HT-29 (cell line): Measurements from ENCODE around the gene NAPB. TPM values are rescaled to one million over a fixed set of nuclear protein-coding genes. Genes with fewer than 3 reads are reported as not detected.
"Not testable (repeated sequence)": the region's sequence is repeated elsewhere in the genome, so short reads cannot be mapped to it uniquely, and the experiment has no call there.

Experiments used
- DNase-seq: peaks from one replicate; pipeline ENCODE4 v3.0.0-alpha.2; 2015; ENCODE audit warnings: low spot score
- total RNA-seq: library from RNA; depleted of rRNA; stranded (reverse); fragments of >200 nt; shearing (Covaris generic); gene quantifications from 2 replicates; pipeline ENCODE4 v1.2.3, GENCODE V29; 2014; rRNA removed

NAPB gene
- 5.7 and 6.4 TPM in 2 replicates for total RNA-seq

GRCh38 chr20:23420943-23421931 lies at the start of gene NAPB:
NAPB (minus strand) TSS chr20:23421488; CDS start chr20:23421402, 86 bp downstream.
- peak; percentile 90 for DNase-seq

- DNase-seq, result not testable (repeated sequence)
Observed at GRCh38 chr20:23466961-23467360, 45.7 kb upstream of the NAPB start.

GRCh38 chr20:23461180-23461579 lies 39.9 kb upstream of the NAPB start:
- no peak for DNase-seq

GRCh38 chr20:23459461-23460150 lies 38.3 kb upstream of the NAPB start:
- no peak for DNase-seq

GRCh38 chr20:23456873-23457272 lies 35.6 kb upstream of the NAPB start:
- no peak for DNase-seq

- no peak for DNase-seq
Observed at GRCh38 chr20:23456409-23456808, 35.1 kb upstream of the NAPB start.

GRCh38 chr20:23455639-23456038 lies 34.4 kb upstream of the NAPB start:
- no peak for DNase-seq

GRCh38 chr20:23454816-23455215 lies 33.5 kb upstream of the NAPB start:
- no peak for DNase-seq

GRCh38 chr20:23453549-23454543 lies 32.6 kb upstream of the NAPB start:
- no peak for DNase-seq

GRCh38 chr20:23452776-23453175 lies 31.5 kb upstream of the NAPB start, which contains the start of gene CST11:
CST11 (minus strand) TSS chr20:23452876; CDS start chr20:23452811, 65 bp downstream.
- DNase-seq, result no peak

- no peak for DNase-seq
Observed at GRCh38 chr20:23451956-23452487, 30.7 kb upstream of the NAPB start.

- DNase-seq, result no peak
Observed at GRCh38 chr20:23450877-23451276, 29.6 kb upstream of the NAPB start.

GRCh38 chr20:23449421-23449820 lies 28.1 kb upstream of the NAPB start:
- no peak for DNase-seq

- no peak for DNase-seq
Observed at GRCh38 chr20:23448167-23448566, 26.9 kb upstream of the NAPB start.

- peak; percentile 72 for DNase-seq
Observed at GRCh38 chr20:23446505-23446904, 25.2 kb upstream of the NAPB start.

GRCh38 chr20:23445596-23446217 lies 24.4 kb upstream of the NAPB start:
- no peak for DNase-seq

- no peak for DNase-seq
Observed at GRCh38 chr20:23444859-23445258, 23.6 kb upstream of the NAPB start.

- DNase-seq, result no peak
Observed at GRCh38 chr20:23442436-23442835, 21.1 kb upstream of the NAPB start.

- peak; percentile 90 for DNase-seq
Observed at GRCh38 chr20:23441850-23442313, 20.6 kb upstream of the NAPB start.

- DNase-seq, result no peak
Observed at GRCh38 chr20:23440004-23440403, 18.7 kb upstream of the NAPB start.
